RWPE2 (cell line): Measurements from ENCODE around the gene ETV6.

Experiments
- ATAC-seq: fragments of 200-7000 bp; cut with Tn5 transposase; 3 replicates; pipeline ENCODE4 v1.9.1; 2021; ENCODE audit warnings: low read depth
- DNase-seq: peaks from one replicate; pipeline ENCODE4 v3.0.0-alpha.2; 2020; ENCODE audit warnings: low spot score
- H3K27ac ChIP-seq: fragments of 450-650 bp; 2 replicates; pipeline ENCODE4 v1.5.1; 2017; ENCODE audit warnings: mild to moderate bottlenecking; ENCODE audit not compliant: poor library complexity, severe bottlenecking
- H3K27me3 ChIP-seq: fragments of 250-450 bp; sonication (Bioruptor Pico); 2 replicates; pipeline ENCODE4 v1.5.1; 2021; ENCODE audit warnings: mild to moderate bottlenecking, moderate library complexity; ENCODE audit not compliant: insufficient read depth, poor library complexity, severe bottlenecking
- H3K36me3 ChIP-seq: fragments of 250-450 bp; sonication (Bioruptor Pico); 2 replicates; pipeline ENCODE4 v1.5.1; 2020; ENCODE audit warnings: low read depth, mild to moderate bottlenecking, moderate library complexity
- H3K4me1 ChIP-seq: fragments of 250-450 bp; sonication (Bioruptor Pico); 2 replicates; pipeline ENCODE4 v1.5.1; 2021; ENCODE audit warnings: mild to moderate bottlenecking, moderate library complexity; ENCODE audit not compliant: insufficient read depth, poor library complexity, severe bottlenecking
- H3K4me3 ChIP-seq: fragments of 250-450 bp; sonication (Bioruptor Pico); 2 replicates; pipeline ENCODE4 v1.5.1; 2021; ENCODE audit warnings: mild to moderate bottlenecking, moderate library complexity; ENCODE audit not compliant: severe bottlenecking
- H3K9me3 ChIP-seq: fragments of 250-450 bp; sonication (Bioruptor Pico); 2 replicates; pipeline ENCODE4 v1.5.1; 2021; ENCODE audit warnings: mild to moderate bottlenecking, moderate library complexity; ENCODE audit not compliant: severe bottlenecking
- CTCF ChIP-seq: fragments of 450-650 bp; IDR thresholded peaks from one replicate; pipeline ENCODE4 v1.5.1; 2017; ENCODE audit warnings: mild to moderate bottlenecking, moderate library complexity; ENCODE audit not compliant: poor library complexity, severe bottlenecking

ETV6 gene

GRCh38 chr12:11808931-11809330, 159.5 kb downstream of the ETV6 start:
- peaks cover 4% of the 10 kb centered on the region for H3K4me1 ChIP-seq

GRCh38 chr12:11810206-11810545, 160.7 kb downstream of the ETV6 start:
- Histone ChIP-seq H3K27me3 (no peaks in the 10 kb centered on the region), H3K4me3 (no peak overlapping the region), H3K9me3 (no peaks in the 10 kb centered on the region), H3K4me1 (peaks cover 7% of the 10 kb centered on the region), H3K36me3 (no peaks in the 10 kb centered on the region), H3K27ac (no peak overlapping the region)
- ATAC-seq (no peak), DNase-seq (no peak)
- no peak for TF ChIP-seq CTCF

More at GRCh38 chr12:11808931-11809330, 159.5 kb downstream of the ETV6 start:
- H3K27ac ChIP-seq: no peak overlapping the region
- H3K27me3 ChIP-seq: no peaks in the 10 kb centered on the region
- H3K9me3 ChIP-seq: no peaks in the 10 kb centered on the region
- DNase-seq (no peak), ATAC-seq (no peak)
- no peaks in the 10 kb centered on the region for H3K36me3 ChIP-seq
- TF ChIP-seq CTCF: no peak
- no peak overlapping the region for H3K4me3 ChIP-seq

- Histone ChIP-seq H3K4me1 (peaks cover 7% of the 10 kb centered on the region), H3K4me3 (no peak overlapping the region), H3K36me3 (no peaks in the 10 kb centered on the region), H3K27ac (no peak overlapping the region), H3K9me3 (no peaks in the 10 kb centered on the region), H3K27me3 (no peaks in the 10 kb centered on the region)
- no peak for TF ChIP-seq CTCF
- DNase-seq: no peak
- no peak for ATAC-seq
Measured at GRCh38 chr12:11811008-11811407, 161.5 kb downstream of the ETV6 start.

GRCh38 chr12:11812241-11812585, 162.7 kb downstream of the ETV6 start:
- Histone ChIP-seq H3K27me3 (no peaks in the 10 kb centered on the region), H3K4me1 (peaks cover 7% of the 10 kb centered on the region), H3K27ac (no peak overlapping the region), H3K36me3 (no peaks in the 10 kb centered on the region), H3K4me3 (no peak overlapping the region), H3K9me3 (no peaks in the 10 kb centered on the region)
- ATAC-seq (no peak), DNase-seq (no peak)
- TF ChIP-seq CTCF: no peak

GRCh38 chr12:11812586-11813437, 163.3 kb downstream of the ETV6 start:
- no peaks in the 10 kb centered on the region for H3K36me3 ChIP-seq
- TF ChIP-seq CTCF: no peak
- no peaks in the 10 kb centered on the region for H3K9me3 ChIP-seq
- H3K27ac ChIP-seq: no peak overlapping the region
- peaks cover 7% of the 10 kb centered on the region for H3K4me1 ChIP-seq
- DNase-seq (no peak), ATAC-seq (peak; percentile 50; the same call in 1 of the 3 replicates)
- no peaks in the 10 kb centered on the region for H3K27me3 ChIP-seq
- no peak overlapping the region for H3K4me3 ChIP-seq
